RPMI8226 (cell line): Measurements from ENCODE around the gene NPHP4.
"Not testable (repeated sequence)": the region's sequence is repeated elsewhere in the genome, so short reads cannot be mapped to it uniquely, and the experiment has no call there.

Source experiments
- DNase-seq: peaks from one replicate; pipeline ENCODE4 v3.0.0-alpha.2; 2015

The NPHP4 gene

DNA sequence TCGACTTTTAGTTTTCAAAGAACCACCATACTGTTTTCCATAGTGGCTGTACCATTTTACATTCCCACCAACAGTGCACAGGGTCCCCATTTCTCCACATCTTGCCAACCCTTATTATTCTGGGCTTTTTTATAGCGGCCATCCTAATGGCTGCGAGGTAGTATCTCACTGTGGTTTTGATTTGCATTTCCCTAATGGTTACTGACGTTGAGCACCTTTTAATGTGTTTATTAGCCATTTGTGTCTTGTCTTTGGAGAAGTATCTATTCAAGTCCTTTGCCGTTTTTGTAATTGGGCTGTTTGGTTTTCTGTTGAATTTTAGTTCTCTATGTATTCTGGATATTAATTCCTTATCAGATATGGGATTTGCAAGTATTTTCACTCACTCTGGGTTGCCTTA, 31.1 kb upstream of the NPHP4 start:
- no peak for DNase-seq

GRCh38 chr1:6022193-6022592, 30.0 kb upstream of the NPHP4 start:
- no peak for DNase-seq

DNA sequence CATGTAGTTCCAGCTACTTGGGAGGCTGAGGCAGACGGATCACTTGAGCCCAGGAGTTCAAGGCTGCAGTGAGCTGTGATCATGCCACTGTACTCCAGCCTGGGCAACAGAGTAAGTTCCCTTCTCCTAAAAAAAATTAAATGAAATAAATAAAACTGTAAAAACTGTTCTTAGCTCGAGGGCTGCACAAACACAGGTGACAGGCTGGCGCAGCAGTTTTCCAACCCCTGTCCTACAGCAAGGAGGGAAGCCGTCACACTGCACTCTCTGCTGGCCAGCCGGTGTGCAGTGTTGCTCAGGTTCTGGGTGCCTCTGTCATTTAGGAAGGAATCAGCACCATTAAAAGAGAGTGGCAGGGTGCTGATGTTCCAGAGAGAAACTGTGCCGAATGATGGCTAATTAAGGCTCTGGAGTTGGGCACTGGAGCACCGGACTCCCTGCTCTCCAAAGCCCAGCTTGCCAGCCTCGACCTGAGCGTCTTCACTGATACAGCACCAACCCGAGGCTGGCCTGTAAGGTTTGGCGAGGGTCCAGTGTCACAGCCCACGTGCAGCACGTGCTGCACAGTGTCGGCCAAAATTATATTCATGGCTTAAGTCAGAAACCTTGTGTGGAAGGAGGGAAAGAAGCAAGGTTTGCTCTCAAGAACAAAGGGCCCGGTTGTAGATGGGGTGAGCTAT, 27.1 kb upstream of the NPHP4 start:
- DNase-seq, result no peak

- DNase-seq, result not testable (repeated sequence)
These were observed 25.4 kb upstream of the NPHP4 start for GRCh38 chr1:6017654-6018053.

GRCh38 chr1:6016191-6016865, 24.1 kb upstream of the NPHP4 start:
- no peak for DNase-seq

DNA sequence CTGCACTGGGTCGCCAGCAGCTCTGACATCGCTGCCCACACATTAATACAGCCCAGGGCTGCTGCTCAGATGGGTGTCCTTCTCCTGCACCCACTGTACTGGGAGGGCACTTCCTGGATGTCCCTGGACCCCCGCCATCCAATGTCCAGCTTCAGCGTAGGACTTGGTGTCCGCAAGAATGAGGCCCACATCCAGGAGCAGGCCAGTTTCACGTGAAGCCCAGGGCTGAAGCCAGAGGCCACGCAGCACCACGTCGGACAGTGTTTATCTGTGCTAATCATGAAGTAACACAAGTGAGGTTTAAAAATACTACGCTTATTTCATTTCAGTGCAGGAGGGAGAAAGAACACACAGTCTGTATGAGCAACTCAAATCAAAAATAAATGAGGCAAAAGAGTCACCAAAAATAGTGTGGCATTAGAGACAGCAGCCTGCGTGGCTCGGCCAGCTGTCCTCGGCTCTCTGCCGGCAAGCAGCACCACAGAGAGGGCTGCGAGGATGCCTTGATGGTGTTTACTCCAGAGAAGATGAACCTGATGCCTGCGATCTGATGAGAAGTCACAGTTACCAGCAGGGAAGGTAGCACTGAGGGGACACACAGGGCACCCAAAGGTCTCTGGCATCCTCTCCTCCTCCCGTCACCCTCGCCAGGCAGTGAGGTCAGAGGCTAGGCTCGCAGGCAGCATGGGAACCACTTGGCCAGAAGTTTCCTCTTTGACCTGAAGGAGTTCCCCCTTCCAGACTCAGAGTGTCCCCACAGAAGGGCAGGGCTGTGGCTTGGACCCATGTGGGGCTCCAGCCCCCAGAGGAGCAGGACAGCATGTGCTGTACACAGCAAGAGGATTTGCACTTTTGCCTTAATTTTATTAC, 22.1 kb upstream of the NPHP4 start:
- DNase-seq, result no peak

DNA sequence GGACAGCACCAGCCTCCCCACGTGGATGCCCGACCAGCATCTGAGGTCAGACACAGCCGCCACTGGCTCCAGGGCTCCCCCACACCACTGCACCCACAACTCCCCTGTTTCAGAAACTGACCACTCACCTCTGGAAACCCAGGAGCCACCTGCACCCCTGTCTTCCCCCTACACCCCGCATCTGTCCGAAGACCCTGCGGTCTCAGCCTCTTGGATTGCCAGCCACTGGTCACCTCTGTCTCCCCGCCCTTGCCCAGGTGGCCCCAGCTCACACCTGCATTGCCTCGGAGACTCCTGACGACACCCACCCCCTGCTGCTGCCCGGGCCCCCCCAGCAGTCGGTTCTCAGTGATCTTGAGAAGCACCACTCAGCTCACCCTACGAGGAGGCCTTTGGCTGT, 21.3 kb upstream of the NPHP4 start:
- no peak for DNase-seq

DNA sequence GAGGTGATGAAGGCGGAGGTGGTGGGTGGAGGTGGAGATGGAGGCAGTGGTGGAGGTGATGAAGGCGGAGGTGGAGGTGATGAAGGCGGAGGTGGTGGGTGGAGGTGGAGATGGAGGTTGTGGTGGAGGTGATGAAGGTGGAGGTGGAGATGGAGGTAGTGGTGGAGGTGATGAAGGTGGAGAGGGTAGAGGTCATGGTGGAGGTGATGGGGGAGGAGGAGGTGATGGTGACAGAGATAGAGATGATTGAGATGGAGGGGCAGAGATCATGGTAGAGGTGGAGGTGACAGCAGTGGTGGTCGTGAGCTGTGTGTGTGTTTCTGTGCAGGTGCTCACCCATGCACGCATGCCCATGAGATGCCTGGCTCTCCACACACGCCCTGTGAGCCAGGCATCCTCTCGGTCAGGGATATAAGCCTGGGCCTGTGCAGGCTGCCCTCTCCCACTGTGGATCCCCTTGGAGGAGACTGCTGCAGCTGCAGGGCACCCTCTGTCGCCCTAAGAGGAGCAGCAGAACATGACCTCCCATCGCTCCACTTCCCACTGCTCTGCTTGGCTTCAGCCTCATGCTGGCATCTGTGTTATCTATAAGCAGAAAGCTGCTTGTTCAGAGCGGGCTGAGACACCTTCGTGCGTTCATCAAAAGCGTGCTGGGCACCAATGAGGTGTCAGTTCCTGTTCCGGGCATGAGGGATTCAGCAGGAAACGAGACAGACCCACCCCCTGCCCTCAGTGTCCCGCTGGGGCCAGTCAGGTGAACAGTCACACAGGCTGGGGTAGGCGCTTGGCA, 20.5 kb upstream of the NPHP4 start:
- DNase-seq, result no peak

DNA sequence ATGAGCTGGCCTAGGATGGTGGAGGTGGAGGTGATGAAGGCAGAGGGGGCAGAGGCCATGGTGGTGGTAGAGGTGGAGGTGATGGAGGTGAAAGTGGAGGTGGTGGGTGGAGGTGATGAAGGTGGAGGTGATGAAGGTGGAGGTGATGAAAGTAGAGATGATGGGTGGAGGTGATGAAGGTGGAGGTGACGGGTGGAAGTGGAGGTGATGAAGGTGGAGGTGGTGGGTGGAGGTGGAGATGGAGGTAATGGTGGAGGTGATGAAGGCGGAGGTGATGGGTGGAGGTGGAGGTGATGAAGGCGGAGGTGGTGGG, 19.7 kb upstream of the NPHP4 start:
- DNase-seq, result no peak

DNA sequence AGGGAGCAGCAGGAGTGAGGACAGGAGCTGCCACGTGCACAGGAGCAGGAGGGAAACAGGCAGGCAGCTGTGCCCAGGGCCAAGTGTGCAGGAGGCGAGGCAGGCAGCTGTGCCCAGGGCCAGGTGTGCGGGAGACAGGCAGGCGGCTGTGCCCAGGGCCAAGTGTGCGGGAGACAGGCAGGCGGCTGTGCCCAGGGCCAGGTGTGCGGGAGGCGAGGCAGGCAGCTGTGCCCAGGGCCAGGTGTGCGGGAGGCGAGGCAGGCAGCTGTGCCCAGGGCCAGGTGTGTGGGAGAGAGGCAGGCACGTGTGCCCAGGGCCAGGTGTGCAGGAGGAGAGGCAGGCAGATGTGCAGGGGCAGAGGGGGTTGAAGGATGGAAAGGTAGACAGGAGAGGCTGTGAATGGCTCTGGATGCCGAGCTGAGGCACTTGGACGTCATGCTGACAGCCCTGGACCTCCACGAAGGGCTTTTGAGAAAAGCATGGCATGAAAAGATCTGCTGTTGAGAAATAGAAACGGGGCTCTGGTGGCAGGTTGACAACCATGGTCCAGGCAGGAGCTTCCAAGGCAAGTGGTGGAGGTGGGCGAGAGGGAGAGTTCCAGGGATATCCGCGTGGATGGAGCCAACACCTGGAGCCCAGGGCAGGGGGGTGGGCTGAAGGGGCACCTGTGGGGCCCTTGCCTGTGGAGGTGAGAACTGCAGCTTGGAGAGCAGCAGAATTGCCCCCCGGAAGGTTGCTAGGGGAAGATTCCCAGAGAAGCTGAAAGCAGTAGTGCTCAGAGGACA, 19.1 kb upstream of the NPHP4 start:
- peak; percentile 21 for DNase-seq

DNA sequence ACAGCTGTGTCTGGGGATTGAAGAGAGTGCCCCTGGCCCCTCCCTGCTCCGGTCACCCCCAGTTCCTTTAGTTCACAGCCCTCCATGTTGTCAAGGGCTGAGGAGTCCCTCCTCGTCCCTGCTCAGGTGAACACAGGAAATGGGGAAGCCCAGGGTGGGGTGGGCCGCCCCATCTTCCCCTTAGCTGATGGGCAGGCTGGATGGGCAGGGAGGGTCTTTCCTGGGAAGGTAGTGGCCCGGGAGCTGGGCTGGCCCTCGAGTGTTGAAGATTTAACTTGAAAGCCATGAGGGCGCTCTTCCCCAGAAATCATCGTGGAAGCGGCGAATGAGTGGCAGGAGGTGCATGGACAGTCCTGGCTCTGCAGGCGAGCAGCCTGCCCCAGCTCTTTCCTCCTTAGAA, 18.3 kb upstream of the NPHP4 start:
- no peak for DNase-seq

GRCh38 chr1:6009120-6010040, 17.2 kb upstream of the NPHP4 start:
- no peak for DNase-seq

- no peak for DNase-seq
These were observed 16.5 kb upstream of the NPHP4 start for GRCh38 chr1:6008696-6009095.

GRCh38 chr1:6008084-6008415, 15.8 kb upstream of the NPHP4 start:
- no peak for DNase-seq

- DNase-seq, result no peak
These were observed 15.3 kb upstream of the NPHP4 start for GRCh38 chr1:6007318-6008083.

- DNase-seq, result no peak
These were observed 14.7 kb upstream of the NPHP4 start for GRCh38 chr1:6006882-6007281.

DNA sequence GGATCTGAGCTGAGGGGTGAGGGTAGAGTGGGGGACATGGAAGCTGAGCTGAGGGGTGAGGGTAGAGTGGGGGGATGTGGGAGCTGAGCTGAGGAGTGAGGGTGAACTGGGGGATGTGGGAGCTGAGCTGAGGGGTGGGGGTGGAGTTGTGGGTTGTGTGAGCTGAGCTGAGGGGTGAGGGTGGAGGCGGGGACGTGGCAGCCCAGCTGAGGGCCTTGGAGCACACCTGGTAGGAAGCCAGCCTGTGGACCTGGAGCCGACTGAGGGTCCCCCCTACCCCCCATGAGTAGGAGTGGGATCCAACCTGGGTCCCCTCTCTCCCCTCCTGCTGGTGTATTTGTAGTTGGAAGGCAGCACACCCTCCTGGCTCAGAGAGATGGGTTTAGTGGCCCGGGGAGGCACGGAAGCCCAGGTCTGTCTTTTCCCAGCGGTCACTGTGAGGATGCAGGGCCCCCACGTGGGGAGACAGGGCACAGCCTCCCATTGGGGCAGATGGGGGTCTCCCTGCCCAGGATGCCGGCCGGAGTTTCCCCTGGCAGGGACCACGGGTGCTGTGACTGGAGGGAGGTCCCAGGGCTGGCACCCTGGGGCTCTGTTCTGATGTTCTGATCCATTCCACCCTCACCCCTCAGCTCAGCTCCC, 13.2 kb upstream of the NPHP4 start:
- no peak for DNase-seq

DNA sequence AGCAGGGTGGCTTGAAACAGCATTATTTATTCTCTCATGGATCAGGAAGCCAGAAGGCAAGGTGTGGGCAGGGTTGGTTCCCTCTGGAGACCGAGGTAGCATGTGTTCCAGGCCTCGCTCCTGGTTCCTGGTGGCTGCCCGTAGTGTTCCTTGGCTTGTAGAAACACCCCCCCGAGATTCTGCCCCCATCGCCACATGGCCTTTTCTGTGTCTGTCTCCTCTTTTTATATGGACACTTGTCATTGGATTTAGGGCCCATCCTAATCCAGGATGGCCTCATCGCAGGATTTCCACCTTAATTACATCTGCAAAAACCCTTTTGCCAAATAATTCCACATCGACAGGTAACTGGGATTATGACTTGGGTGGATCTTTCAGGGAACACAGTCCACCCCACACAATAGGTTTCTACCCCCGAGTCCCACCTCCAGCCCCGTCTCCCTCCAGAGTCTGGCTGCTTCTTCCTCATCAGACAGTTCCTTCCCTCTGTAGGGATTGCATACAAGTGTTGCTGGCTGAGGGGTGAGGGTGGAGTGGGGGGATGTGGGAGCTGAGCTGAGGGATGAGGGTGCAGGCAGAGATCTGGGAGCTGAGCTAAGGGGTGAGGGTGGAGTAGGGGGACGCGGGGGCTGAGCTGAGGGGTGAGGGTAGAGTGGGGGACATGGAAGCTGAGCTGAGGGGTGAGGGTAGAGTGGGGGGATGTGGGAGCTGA, 12.3 kb upstream of the NPHP4 start:
- DNase-seq, result no peak
